ENCODE results near the gene TMEM39B. TPM values are rescaled to one million over a fixed set of nuclear protein-coding genes. Genes with fewer than 3 reads are reported as not detected.

TMEM39B gene
- total RNA-seq, 1 experiment from 2014 or later = 22.8 TPM

GRCh38 chr1:32073299-32074229 lies 825 bp downstream of the TMEM39B start:
- peak overlapping the region; percentile 69 for H3K9ac ChIP-seq (ENCODE audit: low read length)
- peak overlapping the region; percentile 76 to 80 for H3K4me3 ChIP-seq (replicated peaks in 1 of 2; ENCODE audit: low read depth in 1 of 2, low read length in 2 of 2)
- DNase-seq (ENCODE audit: low read depth, low spot score) (no peak), ATAC-seq (peak; percentile 50)
- no peaks in the 10 kb centered on the region for H4K20me1 ChIP-seq (ENCODE audit: insufficient read depth)
- H3K9me3 ChIP-seq (ENCODE audit: control insufficient read depth in 1 of 2, insufficient read depth in 1 of 2, low read depth in 1 of 2, low read length in 2 of 2) = no peaks in the 10 kb centered on the region
- H3K79me2 ChIP-seq (ENCODE audit: insufficient read depth, low read length) = peaks cover 13% of the 10 kb centered on the region
- ChIA-PET RAD21 (ENCODE audit: low non-redundant PET in 1 of 2, low total read pairs in 2 of 2, uncharacterized antibody in 2 of 2, unreplicated experiment in 2 of 2) (interaction anchor here in 1 of 2 experiments (1.0 kb wide), 1 partner anchor 34 kb away, joined by 6 read pairs; the partner anchor contains the start of gene KPNA6), POLR2A (interaction anchor here (0.7 to 1.7 kb wide), 10 partner anchors 8 to 285 kb away, joined by 3 to 8 read pairs (median 4); partner anchors contain the start of genes KPNA6 and TXLNA), CTCF (interaction anchor here (0.9 to 2.8 kb wide), 5 partner anchors 9 to 486 kb away, joined by 3 to 15 read pairs (median 5); partner anchors contain the start of gene KPNA6)
- H3K27me3 ChIP-seq (ENCODE audit: insufficient read depth, low read length) = no peaks in the 10 kb centered on the region
- H3K27ac ChIP-seq (ENCODE audit: low read depth, low read length) = peak overlapping the region; percentile 88
- TSS peak; percentile 60 for BruUV-seq (replicated peaks)
- H3K9me2 ChIP-seq (ENCODE audit: insufficient read depth) = no peaks in the 10 kb centered on the region
- intact Hi-C loops (cut with micrococcal nuclease) = no loop called here
- peaks cover 22% of the 10 kb centered on the region in 2 experiments for H3K4me1 ChIP-seq (ENCODE audit: control insufficient read depth in 1 of 2, insufficient read depth in 2 of 2, low read length in 2 of 2)
- no peak for TF ChIP-seq MAX (IDR thresholded peaks at IDR 0.05)
- TF ChIP-seq CTCF (IDR thresholded peaks at IDR 0.05 in 2 of 3, conservative IDR thresholded peaks at IDR 0.05 in 1 of 3; ENCODE audit: borderline replicate concordance in 1 of 3, insufficient read depth in 1 of 3, low read depth in 2 of 3, low read length in 2 of 3) = peak in 1 of 3 experiments; percentile 10; a peak in 2 of 6 replicates
- TF ChIP-seq EZH2phosphoT487 (IDR thresholded peaks at IDR 0.05; ENCODE audit: borderline replicate concordance) = no peak
- H3K36me3 ChIP-seq (ENCODE audit: control insufficient read depth in 1 of 2, insufficient read depth in 2 of 2, low read length in 2 of 2) = peaks cover 13 to 18% of the 10 kb centered on the region in 2 experiments; a peak in 3 of 4 replicates
- H2AFZ ChIP-seq (ENCODE audit: low read depth, low read length, poor library complexity, severe bottlenecking) = no peak overlapping the region
- peak overlapping the region; percentile 94 for H3K4me2 ChIP-seq (ENCODE audit: low read length)

All from HCT116 (cell line).